ENCODE results near the gene CHRNA4. TPM values are rescaled to one million over a fixed set of nuclear protein-coding genes. Genes with fewer than 3 reads are reported as not detected.

CHRNA4 gene
- total RNA-seq, 1 donor from 2014 or later, result not detected

GRCh38 chr20:63320616-63321147 lies 40.5 kb downstream of the CHRNA4 start:
- no peak for DNase-seq (ENCODE audit: low read depth)

GRCh38 chr20:63320041-63320511 lies 41.1 kb downstream of the CHRNA4 start:
- no peak for DNase-seq (ENCODE audit: low read depth)

GRCh38 chr20:63319164-63320040 lies 41.7 kb downstream of the CHRNA4 start:
- DNase-seq (ENCODE audit: low read depth), result no peak

- no peak for DNase-seq (ENCODE audit: low read depth)
Observed at GRCh38 chr20:63318391-63319163, 42.6 kb downstream of the CHRNA4 start.

GRCh38 chr20:63317601-63318291 lies 43.4 kb downstream of the CHRNA4 start:
- DNase-seq (ENCODE audit: low read depth), result no peak

DNA sequence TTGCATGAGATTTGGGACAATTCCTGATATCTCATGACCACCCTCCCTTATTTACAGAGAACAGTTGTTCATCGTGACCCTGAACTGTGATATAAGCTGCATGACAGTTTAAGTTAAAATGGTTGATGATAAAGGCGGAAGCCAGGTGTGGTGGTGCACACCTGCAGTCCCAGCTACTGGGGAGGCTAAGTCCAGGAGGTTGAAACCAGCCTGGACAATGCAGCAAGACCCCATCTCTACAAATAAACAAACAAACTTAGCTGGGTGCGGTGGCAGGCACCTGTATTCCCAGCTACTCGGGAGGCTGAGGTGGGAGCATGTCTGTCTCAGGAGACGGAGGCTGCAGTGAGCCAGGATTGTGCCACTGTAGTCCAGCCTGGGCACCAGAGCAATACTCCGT lies 44.1 kb downstream of the CHRNA4 start:
- no peak for DNase-seq (ENCODE audit: low read depth)

- DNase-seq (ENCODE audit: low read depth), result no peak
Observed at GRCh38 chr20:63316502-63316921, 44.6 kb downstream of the CHRNA4 start.

DNA sequence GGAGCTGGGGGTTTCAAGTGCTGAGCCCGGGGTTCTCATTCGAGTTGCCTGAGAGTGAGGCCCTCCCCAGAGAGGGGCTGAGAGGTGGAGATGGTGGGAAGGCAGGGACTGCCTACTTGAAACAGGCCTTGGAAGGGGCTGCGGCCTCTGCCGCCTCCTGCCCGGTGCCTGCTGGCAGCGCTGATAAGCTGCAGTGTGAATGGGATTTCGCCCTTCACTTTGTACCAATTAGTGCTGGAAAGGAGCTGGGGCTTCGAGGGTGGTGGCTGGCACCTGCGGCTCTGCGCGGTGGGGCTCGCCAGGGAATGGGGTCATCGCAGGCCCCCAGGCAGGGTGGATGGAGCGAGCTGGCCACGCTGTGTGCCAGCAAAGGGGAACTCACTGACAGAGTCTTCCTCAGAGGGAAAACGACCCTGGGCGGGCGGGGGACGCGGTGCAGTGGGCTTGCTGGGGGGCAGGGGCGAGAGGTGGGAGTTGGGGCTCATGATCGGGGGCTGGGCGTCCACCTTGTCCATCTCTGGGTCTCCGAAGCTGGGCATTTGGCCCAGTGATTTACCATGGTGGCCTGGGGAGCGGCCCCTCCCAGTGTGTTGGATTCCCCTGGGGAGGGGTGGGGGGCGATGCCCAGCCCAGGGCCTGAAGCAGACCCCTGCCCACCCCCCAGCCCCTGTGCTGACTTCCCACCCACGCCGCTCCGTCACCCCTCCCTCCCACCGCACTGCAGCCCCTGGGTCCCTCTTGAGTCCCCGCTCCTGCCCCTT lies 45.2 kb downstream of the CHRNA4 start:
- DNase-seq (ENCODE audit: low read depth), result no peak

- no peak for DNase-seq (ENCODE audit: low read depth)
Observed at GRCh38 chr20:63315240-63315689, 45.9 kb downstream of the CHRNA4 start.

DNA sequence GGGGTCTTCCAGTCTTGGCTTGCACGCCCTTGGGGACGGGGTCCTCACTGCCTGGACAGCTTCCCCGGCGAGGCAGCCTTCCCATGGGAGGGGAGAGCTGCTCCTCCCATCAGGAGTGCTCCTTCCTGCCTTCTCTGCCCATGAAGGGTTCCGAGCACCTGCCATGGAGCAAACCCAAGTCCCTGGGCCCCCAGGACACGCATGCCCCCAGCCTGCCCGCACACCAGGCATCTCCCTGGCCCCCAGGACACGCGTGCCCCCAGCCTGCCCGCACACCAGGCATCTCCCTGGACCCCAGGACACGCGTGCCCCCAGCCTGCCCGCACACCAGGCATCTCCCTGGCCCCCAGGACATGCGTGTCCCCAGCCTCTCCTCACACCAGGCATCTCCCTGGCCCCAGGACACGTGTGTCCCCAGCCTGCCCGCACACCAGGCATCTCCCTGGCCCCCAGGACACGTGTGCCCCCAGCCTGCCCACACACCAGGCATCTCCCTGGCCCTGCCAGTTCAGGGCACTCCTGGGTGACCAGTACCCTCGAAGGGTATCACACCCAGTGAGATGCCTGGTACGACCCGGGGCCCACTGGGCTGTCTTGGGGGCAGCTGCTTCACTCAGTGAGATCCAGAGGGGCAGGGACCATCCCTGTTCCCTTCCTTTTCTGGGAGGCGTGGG lies 46.4 kb downstream of the CHRNA4 start:
- no peak for DNase-seq (ENCODE audit: low read depth)

DNA sequence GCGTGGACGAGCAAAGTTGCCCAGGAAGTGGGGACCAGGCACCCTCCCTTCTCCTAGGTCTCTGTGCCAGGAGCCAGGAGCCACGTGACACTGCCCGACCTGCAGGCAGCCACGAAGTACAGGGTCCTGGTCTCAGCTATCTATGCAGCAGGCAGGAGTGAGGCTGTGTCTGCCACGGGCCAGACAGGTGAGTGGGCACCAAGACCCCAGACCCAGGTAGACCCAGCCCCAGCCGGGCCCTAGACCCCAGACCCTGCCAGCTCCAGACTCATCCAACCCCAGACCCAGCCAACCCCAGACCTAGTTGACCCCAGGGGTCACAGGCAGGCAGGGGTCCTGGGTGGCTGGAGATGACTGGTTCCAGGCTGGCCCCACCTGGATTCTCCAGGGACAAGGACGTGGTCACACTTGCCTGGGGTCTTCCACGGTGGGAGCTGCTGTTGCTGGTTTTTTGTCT lies 47.1 kb downstream of the CHRNA4 start:
- no peak for DNase-seq (ENCODE audit: low read depth)

DNA sequence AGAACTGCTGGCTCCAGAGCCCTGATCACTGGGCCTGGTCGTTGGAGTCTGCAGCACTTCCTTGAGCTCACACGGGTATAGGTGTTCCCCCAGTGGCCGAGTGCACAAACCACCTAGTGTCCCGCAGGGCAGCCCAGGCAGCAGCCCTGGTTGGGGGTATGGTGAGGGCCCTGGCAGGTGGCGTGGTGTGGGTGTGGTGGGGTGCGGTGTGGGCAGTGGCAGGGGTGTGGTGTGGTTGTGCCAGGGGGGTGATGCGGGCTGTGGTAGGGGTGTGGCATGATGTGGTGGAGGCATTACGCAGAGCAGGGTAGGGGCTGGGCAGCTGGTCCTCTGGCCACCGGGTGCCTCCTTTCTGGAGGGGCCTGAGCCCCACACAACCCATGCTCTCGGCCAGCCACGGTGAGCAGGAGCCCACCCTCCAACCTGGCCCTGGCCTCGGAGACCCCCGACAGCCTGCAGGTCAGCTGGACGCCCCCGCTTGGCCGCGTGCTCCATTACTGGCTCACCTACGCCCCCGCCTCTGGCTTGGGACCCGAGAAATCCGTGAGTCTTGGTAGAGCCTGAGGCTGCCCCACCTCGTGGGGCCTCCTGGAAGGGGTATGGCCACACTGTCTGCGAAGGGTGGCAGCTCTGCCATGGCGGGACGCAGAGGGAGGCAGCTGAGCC lies 47.7 kb downstream of the CHRNA4 start:
- DNase-seq (ENCODE audit: low read depth), result no peak

DNA sequence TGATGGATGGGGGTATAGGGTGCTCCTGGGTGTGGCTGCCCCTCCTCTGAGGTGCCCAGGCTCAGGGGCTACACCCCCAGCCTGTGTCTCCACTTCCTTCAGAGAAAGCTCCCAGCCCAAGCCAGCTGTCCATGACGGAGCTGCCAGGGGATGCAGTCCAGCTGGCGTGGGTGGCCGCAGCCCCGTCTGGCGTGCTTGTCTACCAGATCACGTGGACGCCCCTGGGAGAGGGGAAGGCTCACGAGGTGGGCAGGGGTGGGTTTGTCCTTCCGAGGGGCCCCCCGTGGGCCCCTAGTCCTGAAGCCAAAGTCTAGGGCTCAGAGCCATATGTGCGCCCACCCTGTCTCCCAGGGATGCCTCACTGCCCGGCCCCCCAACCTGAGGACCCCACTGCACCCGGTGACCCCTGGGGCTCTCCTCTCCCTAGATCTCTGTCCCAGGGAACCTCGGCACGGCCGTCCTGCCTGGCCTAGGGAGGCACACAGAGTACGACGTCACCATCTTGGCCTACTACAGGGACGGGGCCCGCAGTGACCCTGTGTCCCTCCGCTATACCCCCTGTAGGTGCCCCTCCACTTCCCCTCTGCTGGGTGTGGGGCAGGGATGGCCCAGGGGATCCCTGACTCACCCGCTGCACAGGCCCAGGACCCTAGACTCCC lies 48.3 kb downstream of the CHRNA4 start:
- no peak for DNase-seq (ENCODE audit: low read depth)

- DNase-seq (ENCODE audit: low read depth), result no peak
Observed at GRCh38 chr20:63312273-63312672, 48.9 kb downstream of the CHRNA4 start.

GRCh38 chr20:63311833-63312243 lies 49.3 kb downstream of the CHRNA4 start:
- DNase-seq (ENCODE audit: low read depth), result no peak

DNA sequence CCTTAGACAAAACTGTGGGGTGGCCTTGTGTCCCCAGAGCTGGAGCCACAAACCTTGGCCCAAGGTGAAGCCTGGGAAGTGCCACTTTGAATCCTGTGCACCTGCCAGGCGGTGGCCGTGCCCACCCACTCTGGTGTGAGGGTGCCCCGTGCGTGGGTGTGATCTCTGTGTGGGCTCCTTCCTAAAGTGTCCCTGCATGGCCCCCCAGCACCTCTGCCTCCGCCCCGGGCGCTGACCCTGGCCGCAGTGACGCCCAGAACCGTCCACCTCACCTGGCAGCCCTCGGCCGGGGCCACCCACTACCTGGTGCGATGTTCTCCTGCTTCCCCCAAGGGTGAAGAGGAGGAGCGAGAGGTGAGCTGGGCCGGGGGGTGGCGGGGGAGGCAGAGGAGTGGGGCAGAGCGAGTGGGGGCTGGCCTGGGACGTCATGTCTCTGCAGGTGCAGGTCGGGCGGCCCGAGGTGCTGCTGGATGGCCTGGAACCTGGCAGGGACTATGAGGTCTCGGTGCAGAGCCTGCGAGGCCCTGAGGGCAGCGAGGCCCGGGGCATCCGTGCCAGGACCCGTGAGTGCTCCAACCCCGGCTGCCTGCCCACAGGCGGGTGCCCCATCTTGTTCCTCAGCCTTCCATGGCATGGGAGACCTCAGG lies 49.8 kb downstream of the CHRNA4 start:
- DNase-seq (ENCODE audit: low read depth), result no peak

GRCh38 chr20:63310265-63310991 lies 50.7 kb downstream of the CHRNA4 start:
- peak; percentile 7 for DNase-seq (ENCODE audit: low read depth)
